ENCODE results near the gene TMPO.

GRCh38 chr12:98483621-98484503, 31.5 kb upstream of the TMPO start:
- no peak for TF ChIP-seq ELF4 (IDR thresholded peaks at IDR 0.05)
- no peak for TF ChIP-seq ARNT (IDR thresholded peaks at IDR 0.05)
- TF ChIP-seq TARDBP (IDR thresholded peaks at IDR 0.05): no peak
- TF ChIP-seq FOXM1 (IDR thresholded peaks at IDR 0.05; ENCODE audit: borderline replicate concordance): no peak
- no peak for TF ChIP-seq HDGF (IDR thresholded peaks at IDR 0.05; ENCODE audit: borderline replicate concordance)
- TF ChIP-seq BHLHE40 (IDR thresholded peaks at IDR 0.05; ENCODE audit: borderline replicate concordance): no peak
- no peak for TF ChIP-seq SP1 (IDR thresholded peaks at IDR 0.05)
- no peak for TF ChIP-seq SUZ12 (IDR thresholded peaks at IDR 0.05)
- TF ChIP-seq NFRKB (IDR thresholded peaks at IDR 0.05): no peak
